ENCODE data around the gene ZBED3.

Gene ZBED3

DNA sequence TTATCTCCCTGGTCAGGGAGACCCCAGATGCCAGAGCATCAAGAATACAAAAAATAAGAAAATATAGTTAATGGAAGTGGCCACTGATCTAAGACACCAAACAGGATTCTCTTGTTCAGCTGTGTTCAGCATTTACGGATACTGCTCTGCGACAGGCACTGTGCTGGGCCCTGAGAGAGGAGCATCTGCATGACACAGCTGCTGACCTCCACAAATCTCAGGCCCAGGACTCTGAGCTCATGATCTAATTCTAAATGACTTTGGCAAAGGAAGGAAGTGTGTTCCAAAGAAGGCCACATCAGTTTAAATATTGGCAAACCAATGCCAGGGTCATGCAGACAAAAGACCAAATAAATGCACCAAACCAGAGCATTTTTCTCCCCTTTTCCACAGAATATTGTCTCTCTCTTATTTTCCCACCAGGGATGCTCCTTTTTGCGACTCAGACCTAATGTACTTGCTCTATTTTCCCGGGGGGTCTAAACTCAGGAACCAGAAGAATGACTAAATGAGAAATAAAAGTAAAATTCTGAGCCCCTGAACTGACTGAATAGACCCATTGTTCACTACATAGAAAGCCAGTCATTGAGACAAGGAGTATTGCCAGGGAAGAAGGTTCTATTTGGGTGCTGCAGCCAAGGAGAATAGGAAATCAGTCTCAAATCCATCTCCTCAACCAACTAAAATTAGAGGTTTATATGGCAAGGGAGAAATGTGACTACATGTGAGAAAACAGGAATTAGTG is 58.3 kb downstream of the ZBED3 start:
- TF ChIP-seq, protein P1, sequence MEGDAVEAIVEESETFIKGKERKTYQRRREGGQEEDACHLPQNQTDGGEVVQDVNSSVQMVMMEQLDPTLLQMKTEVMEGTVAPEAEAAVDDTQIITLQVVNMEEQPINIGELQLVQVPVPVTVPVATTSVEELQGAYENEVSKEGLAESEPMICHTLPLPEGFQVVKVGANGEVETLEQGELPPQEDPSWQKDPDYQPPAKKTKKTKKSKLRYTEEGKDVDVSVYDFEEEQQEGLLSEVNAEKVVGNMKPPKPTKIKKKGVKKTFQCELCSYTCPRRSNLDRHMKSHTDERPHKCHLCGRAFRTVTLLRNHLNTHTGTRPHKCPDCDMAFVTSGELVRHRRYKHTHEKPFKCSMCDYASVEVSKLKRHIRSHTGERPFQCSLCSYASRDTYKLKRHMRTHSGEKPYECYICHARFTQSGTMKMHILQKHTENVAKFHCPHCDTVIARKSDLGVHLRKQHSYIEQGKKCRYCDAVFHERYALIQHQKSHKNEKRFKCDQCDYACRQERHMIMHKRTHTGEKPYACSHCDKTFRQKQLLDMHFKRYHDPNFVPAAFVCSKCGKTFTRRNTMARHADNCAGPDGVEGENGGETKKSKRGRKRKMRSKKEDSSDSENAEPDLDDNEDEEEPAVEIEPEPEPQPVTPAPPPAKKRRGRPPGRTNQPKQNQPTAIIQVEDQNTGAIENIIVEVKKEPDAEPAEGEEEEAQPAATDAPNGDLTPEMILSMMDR (IDR thresholded peaks at IDR 0.05; ENCODE audit: low read depth, low read length): no peak
- DNase-seq (ENCODE audit: extremely low read depth, low read depth): no peak

DNA sequence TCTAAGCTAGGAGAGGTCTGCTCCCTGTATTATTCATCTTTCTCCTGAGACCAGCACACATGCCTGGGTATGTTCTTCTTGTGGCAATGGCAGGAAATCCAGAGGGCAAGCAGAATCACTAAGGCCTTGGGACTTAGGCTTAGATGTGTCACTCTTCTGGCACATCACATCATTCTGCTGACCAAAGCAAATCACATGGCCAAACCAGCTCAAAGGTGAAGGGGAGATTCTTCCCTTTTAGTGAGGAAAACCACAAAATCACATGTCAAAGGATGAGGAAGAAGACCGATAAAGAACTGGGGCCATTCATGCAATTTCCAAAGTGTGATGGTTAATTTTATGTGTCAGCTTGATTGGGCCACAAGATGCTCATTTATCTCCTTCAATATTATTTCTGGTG is 62.6 kb downstream of the ZBED3 start:
- TF ChIP-seq, protein P1 (IDR thresholded peaks at IDR 0.05; ENCODE audit: low read depth, low read length): no peak
- DNase-seq (ENCODE audit: extremely low read depth, low read depth): no peak

DNA sequence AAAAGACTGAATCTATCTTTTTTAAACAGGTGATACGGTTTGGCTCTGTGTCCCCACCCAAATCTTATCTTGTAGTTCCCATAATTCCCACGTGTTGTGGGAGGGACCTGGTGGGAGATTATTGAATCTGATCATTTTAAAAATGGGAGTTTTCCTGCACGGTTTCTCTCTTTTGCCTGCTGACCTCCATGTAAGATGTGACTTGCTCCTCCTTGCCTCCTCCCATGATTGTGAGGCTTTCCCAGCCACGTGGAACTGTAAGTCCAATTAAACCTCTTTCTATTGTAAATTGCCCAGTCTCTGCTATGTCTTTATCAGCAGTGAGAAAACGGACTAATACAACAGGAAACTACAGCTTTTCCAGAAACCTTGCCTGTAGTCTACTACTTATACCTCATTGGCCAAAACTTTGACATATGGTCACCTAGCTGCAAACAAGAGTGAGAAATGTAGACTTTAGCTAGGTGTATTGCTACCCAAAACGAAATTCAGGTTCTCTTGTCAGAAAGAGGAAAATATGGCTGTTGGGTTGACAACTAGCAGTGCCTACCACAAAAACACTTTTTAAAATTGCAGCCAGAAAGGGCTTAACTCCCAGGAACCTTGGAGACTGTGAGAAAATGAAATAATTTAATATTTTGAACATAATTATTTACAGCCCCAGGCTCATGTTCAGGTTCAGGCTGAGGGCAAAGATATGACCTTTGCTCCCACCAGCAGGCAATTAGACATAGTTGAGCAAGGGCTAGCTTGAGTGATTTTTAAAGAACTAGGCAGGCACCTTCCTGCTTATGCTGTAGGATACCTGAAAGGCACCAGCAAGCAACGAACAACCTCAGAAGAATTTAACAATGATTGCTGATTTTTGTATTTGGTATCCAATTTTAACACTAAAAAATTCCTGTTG is 64.3 kb downstream of the ZBED3 start:
- TF ChIP-seq, protein P1 (IDR thresholded peaks at IDR 0.05; ENCODE audit: low read depth, low read length): no peak
- no peak for DNase-seq (ENCODE audit: extremely low read depth, low read depth)

All from AG09319 (cell line).